GM18502 (cell line): Measurements from ENCODE around the gene PTGIS.

Experiments used
- ATAC-seq: cut with Tn5 transposase; IDR thresholded peaks from one replicate; pipeline ENCODE4 v1.9.1; 2021; ENCODE audit warnings: mild to moderate bottlenecking; ENCODE audit not compliant: unreplicated experiment, poor library complexity

Gene PTGIS

GRCh38 chr20:49540232-49540620 lies 27.7 kb downstream of the PTGIS start:
- ATAC-seq = no peak

GRCh38 chr20:49539481-49540231 lies 28.3 kb downstream of the PTGIS start:
- no peak for ATAC-seq

- ATAC-seq = no peak
Observed at GRCh38 chr20:49538950-49539349, 29.0 kb downstream of the PTGIS start.

- ATAC-seq = no peak
Observed at GRCh38 chr20:49534255-49534712, 33.7 kb downstream of the PTGIS start.

- no peak for ATAC-seq
Observed at GRCh38 chr20:49532285-49532946, 35.5 kb downstream of the PTGIS start.

- no peak for ATAC-seq
Observed at GRCh38 chr20:49529470-49529869, 38.5 kb downstream of the PTGIS start.

GRCh38 chr20:49526568-49526967 lies 41.4 kb downstream of the PTGIS start:
- ATAC-seq = no peak

GRCh38 chr20:49526056-49526455 lies 41.9 kb downstream of the PTGIS start:
- ATAC-seq = no peak

- no peak for ATAC-seq
Observed at GRCh38 chr20:49523767-49524360, 44.1 kb downstream of the PTGIS start.

- no peak for ATAC-seq
Observed at GRCh38 chr20:49521356-49521755, 46.6 kb downstream of the PTGIS start.

GRCh38 chr20:49519777-49520359 lies 48.1 kb downstream of the PTGIS start:
- ATAC-seq = no peak

- ATAC-seq = no peak
Observed at GRCh38 chr20:49519212-49519712, 48.7 kb downstream of the PTGIS start.

- ATAC-seq = no peak
Observed at GRCh38 chr20:49518576-49518975, 49.4 kb downstream of the PTGIS start.

- ATAC-seq = no peak
Observed at GRCh38 chr20:49517805-49518100, 50.2 kb downstream of the PTGIS start.

GRCh38 chr20:49516916-49517804 lies 50.8 kb downstream of the PTGIS start:
- no peak for ATAC-seq

GRCh38 chr20:49515586-49515985 lies 52.4 kb downstream of the PTGIS start:
- no peak for ATAC-seq

GRCh38 chr20:49513517-49513916 lies 54.4 kb downstream of the PTGIS start:
- no peak for ATAC-seq

GRCh38 chr20:49513009-49513408 lies 54.9 kb downstream of the PTGIS start:
- ATAC-seq = no peak

- no peak for ATAC-seq
Observed at GRCh38 chr20:49511788-49512525, 56.0 kb downstream of the PTGIS start.
